Measurements from ENCODE around the gene JMY. TPM values are rescaled to one million over a fixed set of nuclear protein-coding genes. Genes with fewer than 3 reads are reported as not detected.
"Not testable (repeated sequence)": the region's sequence is repeated elsewhere in the genome, so short reads cannot be mapped to it uniquely, and the experiment has no call there.

The JMY gene
- total RNA-seq, 1 experiment from 2014 or later: 15.2 TPM

DNA sequence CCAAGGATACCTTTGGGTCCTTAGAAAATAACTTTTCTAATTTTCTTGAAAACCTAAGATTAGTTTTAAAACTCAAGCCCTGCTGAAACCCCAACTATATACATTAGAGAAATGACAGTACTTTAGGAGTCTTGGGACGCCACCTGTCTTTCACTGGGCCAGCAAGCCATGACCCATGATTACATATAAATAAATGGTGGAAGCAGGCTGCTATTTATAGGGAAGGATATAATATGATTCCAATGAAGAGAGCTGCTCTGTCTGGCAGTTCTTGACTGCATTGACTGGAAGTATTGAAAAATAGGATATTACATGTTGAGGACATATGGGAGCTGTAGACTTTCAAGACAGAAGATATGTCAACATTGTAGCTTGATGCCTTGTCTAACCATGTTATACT is 7.3 kb downstream of the JMY start:
- TF ChIP-seq, protein P1, sequence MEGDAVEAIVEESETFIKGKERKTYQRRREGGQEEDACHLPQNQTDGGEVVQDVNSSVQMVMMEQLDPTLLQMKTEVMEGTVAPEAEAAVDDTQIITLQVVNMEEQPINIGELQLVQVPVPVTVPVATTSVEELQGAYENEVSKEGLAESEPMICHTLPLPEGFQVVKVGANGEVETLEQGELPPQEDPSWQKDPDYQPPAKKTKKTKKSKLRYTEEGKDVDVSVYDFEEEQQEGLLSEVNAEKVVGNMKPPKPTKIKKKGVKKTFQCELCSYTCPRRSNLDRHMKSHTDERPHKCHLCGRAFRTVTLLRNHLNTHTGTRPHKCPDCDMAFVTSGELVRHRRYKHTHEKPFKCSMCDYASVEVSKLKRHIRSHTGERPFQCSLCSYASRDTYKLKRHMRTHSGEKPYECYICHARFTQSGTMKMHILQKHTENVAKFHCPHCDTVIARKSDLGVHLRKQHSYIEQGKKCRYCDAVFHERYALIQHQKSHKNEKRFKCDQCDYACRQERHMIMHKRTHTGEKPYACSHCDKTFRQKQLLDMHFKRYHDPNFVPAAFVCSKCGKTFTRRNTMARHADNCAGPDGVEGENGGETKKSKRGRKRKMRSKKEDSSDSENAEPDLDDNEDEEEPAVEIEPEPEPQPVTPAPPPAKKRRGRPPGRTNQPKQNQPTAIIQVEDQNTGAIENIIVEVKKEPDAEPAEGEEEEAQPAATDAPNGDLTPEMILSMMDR (conservative IDR thresholded peaks at IDR 0.05): no peak
- Histone ChIP-seq H3K56ac (ENCODE audit: insufficient read length, low read depth, low read length) (no peak overlapping the region), H3K23ac (ENCODE audit: insufficient read length, low read depth, low read length) (no peak overlapping the region), H2BK12ac (ENCODE audit: insufficient read length, low read depth, low read length) (no peak overlapping the region), H2BK5ac (ENCODE audit: insufficient read length, low read length) (no peak overlapping the region), H3K14ac (ENCODE audit: insufficient read depth, low read length) (no peak overlapping the region), H3K9ac (ENCODE audit: extremely low read depth, insufficient read length, low read length) (no peak overlapping the region), H4K8ac (replicated peaks; ENCODE audit: insufficient read length, low read depth, low read length) (no peak overlapping the region), H2BK120ac (ENCODE audit: low read depth, low read length, poor library complexity, severe bottlenecking) (no peak overlapping the region), H3K27ac (ENCODE audit: insufficient read length, low read depth, low read length) (no peak overlapping the region), H2BK20ac (ENCODE audit: low read depth, low read length, poor library complexity, severe bottlenecking) (no peak overlapping the region), H2AFZ (ENCODE audit: low read length) (no peak overlapping the region), H3K79me1 (ENCODE audit: insufficient read depth, low read depth, low read length, poor library complexity, severe bottlenecking) (no peaks in the 10 kb centered on the region), H4K91ac (ENCODE audit: insufficient read length, low read depth, low read length) (no peak overlapping the region), H2AK5ac (ENCODE audit: insufficient read length, low read length) (no peak overlapping the region), H3K79me2 (ENCODE audit: insufficient read depth, low read length) (peaks cover 7% of the 10 kb centered on the region; the same call in 1 of the 2 replicates), H3K9me3 (ENCODE audit: control insufficient read depth, low read depth, low read length) (no peaks in the 10 kb centered on the region), H3K4me2 (ENCODE audit: insufficient read depth, insufficient read length, low read length) (no peak overlapping the region), H3K23me2 (ENCODE audit: insufficient read length, low read depth, low read length, poor library complexity, severe bottlenecking) (peaks cover 3% of the 10 kb centered on the region), H2BK15ac (ENCODE audit: low read depth, low read length) (no peak overlapping the region), H3T11ph (ENCODE audit: low read length) (no peak overlapping the region), H3K27me3 (ENCODE audit: insufficient read depth, low read length) (no peaks in the 10 kb centered on the region), H4K5ac (ENCODE audit: insufficient read length, low read depth, low read length) (no peak overlapping the region), H3K4ac (ENCODE audit: low read depth, low read length) (no peak overlapping the region), H4K20me1 (ENCODE audit: control insufficient read depth, insufficient read depth, insufficient read length) (no peaks in the 10 kb centered on the region), H3K4me1 (ENCODE audit: insufficient read depth, low read length) (peaks cover 3% of the 10 kb centered on the region; the same call in 1 of the 2 replicates), H3K18ac (ENCODE audit: insufficient read length, low read depth, low read length) (no peak overlapping the region)
- peaks cover 32 to 42% of the 10 kb centered on the region in 2 experiments for H3K4me1 Mint-ChIP-seq
- peaks cover 0 to 5% (median 2%) of the 10 kb centered on the region in 3 experiments; a peak in 2 of 7 replicates for H3K36me3 Mint-ChIP-seq (ENCODE audit: insufficient read depth in 1 of 3, low read depth in 3 of 3)
- H3K9me3 Mint-ChIP-seq: no peaks in the 10 kb centered on the region
- H3K27ac Mint-ChIP-seq: no peak overlapping the region; a peak in 1 of 7 replicates
- H3K27me3 Mint-ChIP-seq (ENCODE audit: low read depth): no peaks in the 10 kb centered on the region
- WGBS (ENCODE audit: extremely low coverage, insufficient read length, low lambda C conversion rate): no CpG with 5 or more reads among the region's 1 CpG
- H3K4me3 Mint-ChIP-seq: no peak overlapping the region
- no peak for DNase-seq

DNA sequence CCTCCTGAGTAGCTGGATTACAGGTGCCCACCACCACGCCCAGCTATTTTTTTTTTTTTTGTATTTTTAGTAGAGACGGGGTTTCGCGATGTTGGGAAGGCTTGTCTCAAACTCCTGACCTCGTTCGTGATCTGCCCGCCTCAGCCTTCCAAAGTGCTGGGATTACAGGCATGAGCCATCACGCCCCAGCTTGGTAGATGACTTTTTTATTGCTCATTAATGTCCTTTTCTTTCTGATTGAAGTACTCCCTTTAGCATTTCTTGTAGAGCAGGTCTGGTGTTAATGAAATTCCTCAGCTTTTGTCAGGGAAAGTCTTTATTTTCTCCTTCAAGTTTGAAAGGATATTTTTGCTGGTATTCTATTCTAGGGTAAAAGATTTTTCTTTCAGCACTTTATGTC is 18.1 kb downstream of the JMY start:
- H3K4me1 Mint-ChIP-seq: peaks cover 32 to 51% of the 10 kb centered on the region in 2 experiments
- peak overlapping the region; percentile 8 to 94 (median 19); a peak in 2 of 7 replicates for H3K27ac Mint-ChIP-seq
- not testable (repeated sequence) for DNase-seq; H2BK20ac ChIP-seq (ENCODE audit: low read depth, low read length, poor library complexity, severe bottlenecking); H3K4me2 ChIP-seq (ENCODE audit: insufficient read depth, insufficient read length, low read length); H3K9me3 ChIP-seq (ENCODE audit: control insufficient read depth, low read depth, low read length); H3K9me3 Mint-ChIP-seq; H3K18ac ChIP-seq (ENCODE audit: insufficient read length, low read depth, low read length); H3K27ac ChIP-seq (ENCODE audit: insufficient read length, low read depth, low read length); H3K14ac ChIP-seq (ENCODE audit: insufficient read depth, low read length); H3K36me3 Mint-ChIP-seq (ENCODE audit: insufficient read depth in 1 of 3, low read depth in 3 of 3); H3K4me3 Mint-ChIP-seq; H3K4ac ChIP-seq (ENCODE audit: low read depth, low read length); H3K4me1 ChIP-seq (ENCODE audit: insufficient read depth, low read length); H3K23ac ChIP-seq (ENCODE audit: insufficient read length, low read depth, low read length); H3T11ph ChIP-seq (ENCODE audit: low read length); H4K91ac ChIP-seq (ENCODE audit: insufficient read length, low read depth, low read length); H3K79me1 ChIP-seq (ENCODE audit: insufficient read depth, low read depth, low read length, poor library complexity, severe bottlenecking); H3K27me3 ChIP-seq (ENCODE audit: insufficient read depth, low read length); H4K8ac ChIP-seq (replicated peaks; ENCODE audit: insufficient read length, low read depth, low read length); H2BK120ac ChIP-seq (ENCODE audit: low read depth, low read length, poor library complexity, severe bottlenecking); H2AK5ac ChIP-seq (ENCODE audit: insufficient read length, low read length); H2BK12ac ChIP-seq (ENCODE audit: insufficient read length, low read depth, low read length); H3K9ac ChIP-seq (ENCODE audit: extremely low read depth, insufficient read length, low read length); H2BK15ac ChIP-seq (ENCODE audit: low read depth, low read length); H3K27me3 Mint-ChIP-seq (ENCODE audit: low read depth); H2AFZ ChIP-seq (ENCODE audit: low read length); H3K56ac ChIP-seq (ENCODE audit: insufficient read length, low read depth, low read length); H2BK5ac ChIP-seq (ENCODE audit: insufficient read length, low read length); H4K5ac ChIP-seq (ENCODE audit: insufficient read length, low read depth, low read length); H4K20me1 ChIP-seq (ENCODE audit: control insufficient read depth, insufficient read depth, insufficient read length); H3K79me2 ChIP-seq (ENCODE audit: insufficient read depth, low read length); H3K23me2 ChIP-seq (ENCODE audit: insufficient read length, low read depth, low read length, poor library complexity, severe bottlenecking)
- no CpG with 5 or more reads among the region's 8 CpGs for WGBS (ENCODE audit: extremely low coverage, insufficient read length, low lambda C conversion rate)
